ENCODE data around the gene ABAT.
A peak's percentile ranks its signal among the peaks of the same experiment; 100 is the strongest.
"Not testable (repeated sequence)": the region's sequence is repeated elsewhere in the genome, so short reads cannot be mapped to it uniquely, and the experiment has no call there.

Gene ABAT

DNA sequence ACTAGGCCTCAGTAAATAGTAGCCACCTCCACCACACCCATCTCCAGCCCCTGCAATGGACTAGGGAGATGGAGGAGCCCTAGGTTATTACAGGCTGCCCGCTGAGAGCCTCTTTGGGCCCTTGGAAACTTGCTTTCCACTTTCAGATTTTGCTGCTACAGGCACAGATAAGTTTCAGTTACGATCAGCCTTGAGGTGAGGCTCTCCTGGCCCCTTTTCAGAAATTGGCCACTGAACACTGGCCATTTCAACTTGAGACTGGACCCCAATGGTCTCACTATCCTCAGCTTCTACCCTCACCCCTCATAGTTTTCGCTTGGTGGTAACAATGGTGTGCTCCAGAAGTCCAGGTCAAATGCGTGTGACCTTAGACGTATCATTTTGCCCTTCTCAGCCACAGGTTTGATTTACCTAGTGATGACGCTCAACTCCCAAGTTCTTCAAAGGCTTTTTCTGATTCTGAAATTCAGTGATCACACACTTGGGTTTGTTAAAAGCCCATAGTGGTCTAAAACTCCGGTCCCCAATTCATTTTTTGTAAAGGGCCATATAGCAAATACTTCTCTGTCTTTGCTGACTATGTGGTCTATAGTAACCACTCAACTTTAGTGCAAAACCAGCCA, 124.2 kb downstream of the ABAT start:
- TF ChIP-seq EZH2phosphoT487 (conservative IDR thresholded peaks at IDR 0.05; ENCODE audit: low read length), result no peak
- TF ChIP-seq, protein P1, sequence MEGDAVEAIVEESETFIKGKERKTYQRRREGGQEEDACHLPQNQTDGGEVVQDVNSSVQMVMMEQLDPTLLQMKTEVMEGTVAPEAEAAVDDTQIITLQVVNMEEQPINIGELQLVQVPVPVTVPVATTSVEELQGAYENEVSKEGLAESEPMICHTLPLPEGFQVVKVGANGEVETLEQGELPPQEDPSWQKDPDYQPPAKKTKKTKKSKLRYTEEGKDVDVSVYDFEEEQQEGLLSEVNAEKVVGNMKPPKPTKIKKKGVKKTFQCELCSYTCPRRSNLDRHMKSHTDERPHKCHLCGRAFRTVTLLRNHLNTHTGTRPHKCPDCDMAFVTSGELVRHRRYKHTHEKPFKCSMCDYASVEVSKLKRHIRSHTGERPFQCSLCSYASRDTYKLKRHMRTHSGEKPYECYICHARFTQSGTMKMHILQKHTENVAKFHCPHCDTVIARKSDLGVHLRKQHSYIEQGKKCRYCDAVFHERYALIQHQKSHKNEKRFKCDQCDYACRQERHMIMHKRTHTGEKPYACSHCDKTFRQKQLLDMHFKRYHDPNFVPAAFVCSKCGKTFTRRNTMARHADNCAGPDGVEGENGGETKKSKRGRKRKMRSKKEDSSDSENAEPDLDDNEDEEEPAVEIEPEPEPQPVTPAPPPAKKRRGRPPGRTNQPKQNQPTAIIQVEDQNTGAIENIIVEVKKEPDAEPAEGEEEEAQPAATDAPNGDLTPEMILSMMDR (IDR thresholded peaks at IDR 0.05; ENCODE audit: insufficient read depth, low read length, poor library complexity, severe bottlenecking), result no peak
- peaks cover 15% of the 10 kb centered on the region; the same call in 1 of the 2 replicates for H4K20me1 ChIP-seq (ENCODE audit: low read depth, low read length)
- no peaks in the 10 kb centered on the region for H3F3A ChIP-seq (ENCODE audit: insufficient read depth)
- H3K4me3 ChIP-seq (ENCODE audit: insufficient read depth, low read length, poor library complexity, severe bottlenecking), result peak overlapping the region; percentile 86
- no peaks in the 10 kb centered on the region for H3K9me2 ChIP-seq (replicated peaks; ENCODE audit: insufficient read depth, low read length)
- H3K9ac ChIP-seq (ENCODE audit: low read length), result peak overlapping the region; percentile 95
- peaks cover 78% of the 10 kb centered on the region for H3K79me2 ChIP-seq (ENCODE audit: insufficient read depth, low read length)
- H3K36me3 ChIP-seq (ENCODE audit: low read length), result peaks cover 12% of the 10 kb centered on the region
- no peaks in the 10 kb centered on the region for H3K9me3 ChIP-seq (ENCODE audit: insufficient read depth, low read length)
- no peaks in the 10 kb centered on the region for H3K27me3 ChIP-seq (ENCODE audit: low read length)
- H2AFZ ChIP-seq (ENCODE audit: low read depth, low read length, severe bottlenecking), result no peak overlapping the region
- H3K27ac ChIP-seq (ENCODE audit: low read depth, low read length), result peak overlapping the region; percentile 45
- H3K4me2 ChIP-seq (ENCODE audit: low read depth, low read length, poor library complexity, severe bottlenecking), result peak overlapping the region; percentile 91

DNA sequence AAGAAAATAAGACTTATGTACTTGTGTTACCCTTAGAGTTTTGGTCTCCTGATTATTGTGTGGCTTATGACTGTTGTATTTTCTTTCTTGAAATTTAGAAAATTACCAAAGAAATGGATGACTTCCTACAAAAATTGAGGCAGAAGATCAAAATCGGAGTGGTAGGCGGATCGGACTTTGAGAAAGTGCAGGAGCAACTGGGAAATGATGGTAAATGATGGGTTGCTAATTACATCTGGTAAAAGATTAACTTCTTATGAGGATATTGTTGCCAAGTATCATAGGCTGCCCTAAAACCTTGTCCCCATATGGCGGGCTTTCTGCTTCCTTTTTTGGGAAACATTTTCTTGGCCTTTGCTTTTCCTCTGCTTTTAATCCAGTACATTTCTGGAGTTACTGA, 127.3 kb downstream of the ABAT start:
- peaks cover 28% of the 10 kb centered on the region for H3K36me3 ChIP-seq (ENCODE audit: low read length)
- H3K27me3 ChIP-seq (ENCODE audit: low read length), result no peaks in the 10 kb centered on the region
- H3K9me2 ChIP-seq (replicated peaks; ENCODE audit: insufficient read depth, low read length), result no peaks in the 10 kb centered on the region
- H3K9ac ChIP-seq (ENCODE audit: low read length), result no peak overlapping the region
- peaks cover 15% of the 10 kb centered on the region; the same call in 1 of the 2 replicates for H4K20me1 ChIP-seq (ENCODE audit: low read depth, low read length)
- TF ChIP-seq, protein P1 (IDR thresholded peaks at IDR 0.05; ENCODE audit: insufficient read depth, low read length, poor library complexity, severe bottlenecking), result no peak
- TF ChIP-seq EZH2phosphoT487 (conservative IDR thresholded peaks at IDR 0.05; ENCODE audit: low read length), result no peak
- H3K27ac ChIP-seq (ENCODE audit: low read depth, low read length), result no peak overlapping the region
- no peaks in the 10 kb centered on the region for H3K9me3 ChIP-seq (ENCODE audit: insufficient read depth, low read length)
- no peak overlapping the region for H3K4me2 ChIP-seq (ENCODE audit: low read depth, low read length, poor library complexity, severe bottlenecking)
- H3K4me3 ChIP-seq (ENCODE audit: insufficient read depth, low read length, poor library complexity, severe bottlenecking), result no peak overlapping the region
- peaks cover 83% of the 10 kb centered on the region for H3K79me2 ChIP-seq (ENCODE audit: insufficient read depth, low read length)
- H2AFZ ChIP-seq (ENCODE audit: low read depth, low read length, severe bottlenecking), result no peak overlapping the region
- H3F3A ChIP-seq (ENCODE audit: insufficient read depth), result no peaks in the 10 kb centered on the region

- H4K20me1 ChIP-seq (ENCODE audit: low read depth, low read length), result peaks cover 15% of the 10 kb centered on the region; the same call in 1 of the 2 replicates
- H3K27ac ChIP-seq (ENCODE audit: low read depth, low read length); H3K9me3 ChIP-seq (ENCODE audit: insufficient read depth, low read length); H3K9ac ChIP-seq (ENCODE audit: low read length); H3K4me2 ChIP-seq (ENCODE audit: low read depth, low read length, poor library complexity, severe bottlenecking); H3F3A ChIP-seq (ENCODE audit: insufficient read depth); H2AFZ ChIP-seq (ENCODE audit: low read depth, low read length, severe bottlenecking); H3K27me3 ChIP-seq (ENCODE audit: low read length); H3K4me3 ChIP-seq (ENCODE audit: insufficient read depth, low read length, poor library complexity, severe bottlenecking); H3K9me2 ChIP-seq (replicated peaks; ENCODE audit: insufficient read depth, low read length): not testable (repeated sequence)
- peaks cover 69% of the 10 kb centered on the region for H3K79me2 ChIP-seq (ENCODE audit: insufficient read depth, low read length)
- H3K36me3 ChIP-seq (ENCODE audit: low read length), result peaks cover 38% of the 10 kb centered on the region
Observed at GRCh38 chr16:8803733-8804132, 129.3 kb downstream of the ABAT start.

- Histone ChIP-seq H3K36me3 (ENCODE audit: low read length) (peaks cover 43% of the 10 kb centered on the region), H3F3A (ENCODE audit: insufficient read depth) (no peaks in the 10 kb centered on the region), H3K27me3 (ENCODE audit: low read length) (no peaks in the 10 kb centered on the region), H3K4me2 (ENCODE audit: low read depth, low read length, poor library complexity, severe bottlenecking) (no peak overlapping the region), H3K9me2 (replicated peaks; ENCODE audit: insufficient read depth, low read length) (no peaks in the 10 kb centered on the region), H3K4me3 (ENCODE audit: insufficient read depth, low read length, poor library complexity, severe bottlenecking) (no peak overlapping the region), H3K79me2 (ENCODE audit: insufficient read depth, low read length) (peaks cover 67% of the 10 kb centered on the region), H3K9ac (ENCODE audit: low read length) (no peak overlapping the region), H3K27ac (ENCODE audit: low read depth, low read length) (no peak overlapping the region), H4K20me1 (ENCODE audit: low read depth, low read length) (peaks cover 15% of the 10 kb centered on the region; the same call in 1 of the 2 replicates), H3K9me3 (ENCODE audit: insufficient read depth, low read length) (no peaks in the 10 kb centered on the region), H2AFZ (ENCODE audit: low read depth, low read length, severe bottlenecking) (no peak overlapping the region)
- TF ChIP-seq, protein P1 (IDR thresholded peaks at IDR 0.05; ENCODE audit: insufficient read depth, low read length, poor library complexity, severe bottlenecking), result no peak
- no peak for TF ChIP-seq EZH2phosphoT487 (conservative IDR thresholded peaks at IDR 0.05; ENCODE audit: low read length)
Observed at GRCh38 chr16:8804313-8804712, 129.9 kb downstream of the ABAT start.

Measured in SU-DHL-6 (cell line).